NK-92 (cell line): ENCODE measurements around the gene LRRC42.

Experiments used
- DNase-seq: peaks from one replicate; lab custom pipeline; 2025; ENCODE audit not compliant: unreplicated experiment; lab: John Stamatoyannopoulos, UW

Gene LRRC42

GRCh38 chr1:53942127-53942957, 3.8 kb upstream of the LRRC42 start:
- DNase-seq = no peak

- no peak for DNase-seq
Measured at GRCh38 chr1:53943090-53943489, 3.1 kb upstream of the LRRC42 start.

GRCh38 chr1:53943490-53944043, 2.6 kb upstream of the LRRC42 start:
- no peak for DNase-seq

DNA sequence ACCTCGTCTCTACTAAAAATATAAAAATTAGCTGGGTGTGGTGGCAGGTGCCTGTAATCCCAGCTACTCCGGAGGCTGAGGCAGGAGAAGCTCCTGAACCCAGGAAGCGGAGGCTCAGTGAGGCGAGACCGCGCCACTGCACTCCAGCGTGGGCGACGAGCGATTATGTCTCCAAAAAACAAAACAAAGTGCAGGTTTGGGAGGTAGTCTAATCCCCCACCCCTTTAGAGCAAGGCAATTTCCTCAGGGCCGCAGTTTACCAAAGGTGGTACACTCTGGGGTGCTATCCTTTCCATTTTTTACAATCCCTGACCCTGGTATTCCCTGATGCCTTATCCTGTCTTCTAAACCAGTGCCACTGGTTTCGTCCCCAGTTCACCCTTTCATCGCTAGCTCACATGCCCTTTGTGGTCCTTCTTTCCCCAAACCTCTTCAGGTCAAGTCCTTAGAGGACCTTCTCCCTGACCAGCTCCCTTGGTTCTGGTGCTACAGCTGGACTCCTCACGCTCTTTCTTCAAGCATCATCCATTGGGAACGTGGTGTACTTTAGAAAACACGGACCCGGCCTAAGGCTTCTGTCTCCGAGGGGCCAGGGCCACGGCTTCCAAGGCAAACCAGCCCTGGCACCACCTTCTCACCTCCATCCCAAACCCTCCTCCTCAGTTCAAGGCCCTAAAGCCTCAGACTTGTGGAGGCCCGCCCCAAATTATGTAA, 1.5 kb upstream of the LRRC42 start:
- DNase-seq = no peak

GRCh38 chr1:53945183-53945432, 1.0 kb upstream of the LRRC42 start:
- no peak for DNase-seq

DNA sequence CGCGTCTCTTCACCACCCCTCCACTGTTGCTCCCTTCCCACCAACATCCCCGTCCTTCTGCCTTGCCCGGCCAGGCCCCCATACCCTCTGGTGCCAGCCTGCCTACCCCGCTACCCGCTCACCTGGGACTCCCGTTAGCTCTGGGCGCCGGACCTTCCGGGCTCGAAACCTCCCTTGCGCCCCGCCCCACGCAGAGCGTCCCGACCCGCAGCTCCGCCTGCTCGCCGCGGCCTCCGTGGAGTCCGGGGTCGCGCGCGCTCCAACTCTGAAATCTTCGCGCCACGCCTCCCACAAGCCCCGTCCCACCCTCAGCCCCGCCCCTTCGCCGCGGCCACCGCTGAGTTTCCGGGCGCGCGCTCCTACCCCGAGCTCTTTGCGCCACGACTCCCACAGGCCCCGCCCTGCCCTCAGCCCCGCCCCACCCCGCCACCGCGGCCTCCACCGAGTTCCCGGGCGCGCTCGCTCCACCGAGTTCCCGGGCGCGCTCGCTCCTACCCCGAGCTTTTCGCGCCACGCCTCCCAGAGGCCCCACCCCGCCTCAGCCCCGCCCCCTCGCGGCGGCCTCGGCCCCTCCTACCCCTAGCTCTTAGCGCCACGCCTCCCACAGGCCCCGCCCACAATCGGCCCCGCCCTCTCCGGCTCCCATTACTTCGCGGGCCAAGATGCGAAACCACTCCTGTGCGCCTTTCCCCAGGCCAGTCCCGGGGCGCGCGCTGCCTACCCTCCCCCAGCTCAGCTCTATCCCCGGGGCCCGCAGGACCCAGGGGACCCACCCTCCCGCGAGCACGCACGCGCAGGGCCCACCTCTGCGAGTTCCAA, 508 bp upstream of the LRRC42 start, which contains the start of gene IFT25:
Gene IFT25, minus strand, starts transcription at position 267 of the 819 bp plus-strand sequence. CDS start 5,617 bp downstream, outside the sequence.
- DNase-seq = peak; percentile 85

DNA sequence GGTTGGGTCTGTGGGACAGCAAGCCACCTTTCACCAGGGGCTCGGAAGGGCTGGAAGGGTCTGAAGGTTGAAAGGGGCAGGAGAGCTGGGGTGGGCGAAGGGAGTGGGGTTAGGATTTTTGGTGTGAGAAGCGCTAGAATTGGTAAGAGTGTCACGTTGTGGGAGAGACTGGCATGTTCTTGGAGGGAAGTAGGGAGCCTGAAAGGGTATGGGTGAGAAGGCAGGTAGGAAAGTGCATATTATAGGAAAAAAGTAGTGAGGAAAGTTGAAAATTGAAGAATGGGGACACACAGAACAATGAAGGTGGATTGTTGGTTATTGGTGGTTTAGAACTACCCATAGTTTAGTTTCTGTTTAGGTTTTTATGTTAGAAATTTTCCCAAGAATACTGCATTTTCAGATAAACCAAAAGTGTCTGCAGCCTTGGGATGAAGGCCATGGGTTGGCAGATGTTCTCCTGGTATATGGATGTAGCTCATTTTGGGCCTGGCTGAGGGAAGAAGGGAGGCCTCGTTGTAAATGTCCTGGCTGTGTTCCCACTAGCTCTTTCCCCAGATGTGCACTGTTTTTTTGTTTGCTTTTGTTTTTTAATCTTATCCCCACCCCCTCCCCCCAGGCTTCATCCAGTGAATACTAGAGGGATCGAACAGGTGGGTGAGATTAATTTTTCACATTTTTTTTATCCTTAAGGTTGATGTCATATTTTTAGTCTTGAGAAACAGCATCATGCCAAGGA, 1.2 kb downstream of the LRRC42 start:
- DNase-seq = no peak

GRCh38 chr1:53948291-53948690, 2.1 kb downstream of the LRRC42 start:
- no peak for DNase-seq

DNA sequence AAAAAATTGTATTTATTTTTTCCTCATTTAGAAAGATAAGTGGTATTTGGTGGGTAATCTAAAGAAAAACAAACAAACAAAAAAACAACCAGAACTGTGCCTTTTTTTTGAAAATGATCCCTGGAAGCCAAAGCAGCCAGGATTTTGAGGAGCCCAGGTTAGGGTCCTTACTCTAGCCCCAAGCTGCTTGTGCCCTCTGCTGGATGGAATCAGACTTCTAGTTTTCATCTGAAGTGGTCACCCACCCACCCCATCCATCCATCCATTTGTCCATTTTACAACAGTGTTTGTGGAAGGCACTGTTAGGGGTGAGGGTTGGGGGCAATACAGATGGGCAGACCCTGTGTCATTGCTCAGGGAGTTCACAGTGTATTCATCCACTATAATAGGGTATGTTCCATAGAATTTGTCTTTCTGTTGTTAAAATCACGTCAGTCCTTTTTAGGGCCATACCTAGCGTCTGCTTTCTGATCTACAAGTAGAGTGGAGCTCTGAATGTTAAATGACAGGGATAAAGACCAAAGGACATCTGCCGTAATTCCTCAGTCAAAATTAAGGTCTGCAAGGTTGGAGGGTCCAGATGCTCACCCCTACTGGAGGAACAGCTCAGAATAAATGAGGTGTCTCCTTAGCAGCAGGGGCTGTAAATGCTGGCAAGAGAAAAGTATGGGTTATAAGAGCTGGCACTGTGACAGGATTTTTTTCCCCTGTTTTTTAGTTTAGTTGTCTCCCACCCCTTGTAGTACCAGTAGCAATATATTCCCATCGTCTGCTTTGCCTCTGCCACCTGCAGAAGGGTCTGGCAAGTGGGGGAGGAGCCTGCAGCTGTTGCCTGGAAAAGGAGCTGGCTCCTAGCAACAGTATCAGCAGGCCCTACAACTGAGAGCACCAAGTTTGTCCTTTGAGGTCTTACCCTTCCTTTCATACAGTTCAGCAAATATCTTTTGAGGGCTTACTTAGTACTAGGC, 3.2 kb downstream of the LRRC42 start:
- no peak for DNase-seq

- no peak for DNase-seq
Measured at GRCh38 chr1:53951697-53952096, 5.5 kb downstream of the LRRC42 start.

GRCh38 chr1:53954128-53954527, 8.0 kb downstream of the LRRC42 start:
- no peak for DNase-seq

DNA sequence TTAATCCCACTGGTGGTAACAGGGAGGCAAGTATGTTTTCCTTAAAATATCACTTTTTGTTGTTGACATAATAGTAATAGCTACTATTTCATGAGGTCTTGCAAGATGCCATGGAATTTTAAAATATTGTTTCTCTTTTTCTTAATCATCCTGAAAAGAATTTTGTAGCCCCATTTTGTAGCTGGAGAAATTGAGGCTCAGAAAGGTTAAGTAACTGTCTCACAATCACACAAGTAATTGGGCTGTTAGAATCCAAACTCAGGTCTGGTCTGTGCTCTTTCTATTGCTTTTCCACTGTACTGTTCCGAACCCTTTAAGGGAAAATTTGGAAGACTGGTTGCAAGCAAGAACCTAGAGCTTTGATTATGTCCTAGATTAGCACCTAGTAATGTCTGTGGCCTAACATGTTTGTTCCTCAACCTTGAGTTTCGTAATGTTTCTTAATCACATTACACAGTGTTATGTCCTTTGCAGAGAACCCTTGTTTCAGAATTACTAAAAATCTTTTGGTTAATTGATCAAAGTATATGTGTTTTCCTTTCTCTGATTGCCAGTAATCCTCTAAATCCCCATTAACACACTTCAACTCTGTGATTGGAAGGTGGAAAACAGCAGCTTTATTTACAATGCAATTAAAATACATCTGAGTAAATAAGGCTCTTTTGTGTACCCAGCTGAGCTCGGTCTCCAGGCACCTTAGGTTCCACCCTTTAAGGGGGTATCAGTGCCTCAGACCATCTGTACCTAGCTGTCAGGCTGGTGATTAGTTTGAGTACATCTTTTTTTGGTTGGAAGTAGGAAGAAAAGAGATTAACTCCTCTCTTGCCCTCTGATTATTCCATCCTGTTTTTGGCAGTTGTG, 10.4 kb downstream of the LRRC42 start:
- DNase-seq = no peak

- DNase-seq = no peak
Measured at GRCh38 chr1:53957194-53957818, 11.2 kb downstream of the LRRC42 start.

DNA sequence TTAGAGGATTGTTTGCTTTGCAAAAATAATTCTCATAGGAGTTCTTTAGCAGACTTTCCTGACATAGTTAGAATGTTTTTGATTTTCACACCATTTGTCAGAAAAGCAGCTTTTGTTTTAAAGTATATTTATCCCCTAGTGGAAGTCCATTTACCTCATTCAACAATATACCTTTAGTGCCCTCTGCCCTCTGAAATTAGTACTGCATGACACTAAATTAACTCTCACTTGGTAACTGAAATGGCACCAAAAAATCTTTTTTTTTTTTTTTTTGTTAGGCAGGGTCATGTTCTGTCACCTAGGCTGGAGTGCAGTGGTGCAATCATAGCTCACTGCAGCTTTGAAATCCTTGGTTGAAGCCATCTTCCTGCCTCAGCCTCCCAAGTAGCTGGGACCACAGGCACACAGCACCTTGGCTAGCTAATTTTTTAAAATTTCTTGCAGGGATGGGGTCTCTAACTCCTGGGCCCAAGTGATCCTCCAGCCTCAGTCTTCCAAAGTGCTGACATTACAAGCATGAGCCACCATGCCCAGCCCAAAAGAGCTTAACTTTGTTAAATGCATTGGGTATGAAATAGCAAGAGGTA, 13.6 kb downstream of the LRRC42 start:
- no peak for DNase-seq

DNA sequence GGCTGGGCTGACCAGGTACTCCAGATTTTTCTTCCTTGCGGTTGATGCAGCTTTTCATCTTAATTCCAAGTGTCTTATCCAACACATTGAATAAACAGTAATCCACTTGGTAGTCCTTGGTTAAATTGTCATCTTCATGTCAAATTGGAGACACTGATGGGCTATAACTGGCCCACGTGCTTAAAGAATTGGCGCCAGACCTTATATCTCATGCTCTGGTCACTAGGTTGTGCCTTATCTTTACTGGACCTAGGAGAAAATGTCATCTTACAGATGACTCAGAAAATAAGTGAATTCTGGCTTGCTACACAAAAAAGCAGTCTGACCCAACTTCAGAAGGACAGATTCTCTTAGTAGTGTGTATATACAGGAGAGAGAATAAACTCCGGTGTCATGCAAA, 16.2 kb downstream of the LRRC42 start:
- no peak for DNase-seq

- no peak for DNase-seq
Measured at GRCh38 chr1:53963460-53963859, 17.3 kb downstream of the LRRC42 start.

DNA sequence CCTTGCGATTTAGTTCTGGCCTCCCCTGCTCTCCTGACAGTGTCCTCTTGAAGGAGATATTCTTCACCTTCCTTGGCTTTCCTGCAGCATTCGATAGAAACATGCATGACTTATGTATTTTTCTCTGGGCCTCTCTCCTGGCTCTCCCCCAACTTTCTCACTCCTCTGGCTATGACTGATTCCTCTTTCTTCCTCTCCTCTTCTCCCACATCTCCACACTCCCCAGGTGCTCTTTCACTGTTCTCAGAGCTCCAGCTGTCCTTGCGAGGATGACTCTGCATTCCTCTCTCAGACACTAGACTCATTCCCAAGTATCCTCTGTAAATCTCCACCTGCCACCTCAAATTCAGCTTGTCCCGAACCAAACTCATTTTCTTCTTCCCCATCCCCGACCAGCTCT, 18.0 kb downstream of the LRRC42 start:
- no peak for DNase-seq

GRCh38 chr1:53966794-53967193, 20.6 kb downstream of the LRRC42 start:
- DNase-seq = no peak
